GM04503 (cell line): ENCODE measurements around the gene MARCKSL1.

Experiments
- DNase-seq: peaks from one replicate; pipeline ENCODE4 v3.0.0-alpha.2; 2012; ENCODE audit warnings: low read depth

MARCKSL1 gene

DNA sequence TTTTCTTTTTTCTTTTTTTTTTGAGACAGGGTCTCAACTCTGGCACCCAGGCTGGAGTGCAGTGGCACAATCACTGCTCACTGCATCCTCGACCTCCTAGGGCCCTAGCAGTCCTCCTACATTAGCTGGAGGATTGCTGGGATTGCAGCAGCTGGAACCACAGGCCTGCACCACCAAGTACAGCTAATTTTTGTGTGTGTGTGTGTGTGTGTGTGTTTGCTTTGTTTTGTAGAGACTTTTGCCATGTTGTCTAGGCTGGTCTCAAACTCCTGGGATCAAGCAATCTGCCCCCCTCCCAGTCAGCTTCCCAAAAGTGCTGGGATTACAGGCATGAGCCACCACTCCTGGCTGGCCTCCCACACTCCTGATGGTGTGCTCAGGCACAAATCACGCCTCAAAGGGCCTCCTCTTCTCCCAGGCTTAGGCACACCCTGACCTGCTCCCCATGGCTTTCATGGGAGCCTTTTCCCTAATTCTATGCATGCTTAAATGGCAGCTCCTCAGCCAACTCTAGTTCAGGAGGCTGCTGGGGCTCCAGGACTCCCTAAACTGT lies 16.9 kb upstream of the MARCKSL1 start:
- no peak for DNase-seq

DNA sequence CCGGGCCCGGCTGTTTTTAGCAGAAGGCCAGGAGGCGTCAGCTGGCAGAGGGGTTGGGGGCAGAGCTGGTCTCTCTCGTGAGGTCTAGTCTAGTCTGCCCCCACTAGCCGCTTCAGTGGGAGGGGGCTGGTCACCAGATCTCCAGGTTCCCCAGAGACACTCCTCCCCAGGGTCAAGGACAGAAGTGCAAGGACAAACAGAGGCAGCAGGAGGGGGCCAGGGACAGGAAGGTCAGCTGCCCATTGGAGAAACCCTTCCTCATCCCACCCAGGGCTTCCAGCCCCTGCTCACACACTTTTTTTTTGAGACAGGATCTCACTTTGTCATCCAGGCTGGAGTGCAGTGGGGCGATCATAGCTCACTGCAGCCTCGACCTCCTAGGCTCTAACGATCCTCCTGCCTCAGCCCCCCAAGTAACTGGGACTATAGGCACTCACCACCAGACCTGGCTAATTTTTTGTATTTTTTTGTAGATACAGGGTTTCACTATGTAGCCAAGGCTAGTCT lies 16.3 kb upstream of the MARCKSL1 start:
- no peak for DNase-seq

DNA sequence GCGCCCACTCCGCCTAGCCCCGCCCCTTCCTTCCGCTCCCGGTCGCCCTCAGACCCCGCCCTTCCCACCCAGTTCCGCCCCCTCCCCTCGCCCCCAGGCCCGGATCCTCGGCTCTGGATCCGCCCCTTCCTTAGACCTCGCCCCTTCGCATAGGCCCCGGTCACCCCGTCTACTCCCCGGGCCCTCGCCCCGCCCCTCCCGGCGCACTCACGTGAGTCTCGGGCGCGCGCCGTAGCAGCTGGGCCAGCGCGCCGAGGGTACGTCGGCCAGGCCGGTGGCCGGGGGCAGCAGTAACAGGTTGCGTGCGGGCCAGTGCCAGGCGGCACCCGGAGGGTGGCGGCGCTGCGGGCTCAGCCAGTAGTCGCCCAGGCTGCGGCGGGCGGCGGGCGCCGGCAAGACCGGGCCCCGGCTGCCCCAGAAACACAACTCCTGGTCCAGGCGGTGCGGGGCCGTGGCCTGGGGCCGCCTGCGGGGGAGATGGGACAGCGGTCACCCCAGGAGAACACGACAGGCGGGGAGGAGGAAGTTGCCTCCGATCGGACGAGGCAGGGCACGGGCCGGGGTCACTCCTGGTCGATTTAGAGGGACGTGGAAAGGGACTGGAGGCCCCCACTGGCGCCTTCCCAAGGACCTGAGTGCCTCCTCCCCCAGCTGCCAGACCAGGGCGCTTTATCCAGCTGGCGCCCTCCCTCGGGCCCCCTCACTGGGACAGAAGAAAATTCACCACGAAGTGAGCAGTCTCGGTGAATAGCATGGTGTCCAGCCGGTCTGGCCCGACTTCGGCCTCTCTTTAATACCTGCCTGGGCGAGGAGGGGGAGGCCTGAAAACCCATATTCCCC lies 15.6 kb upstream of the MARCKSL1 start:
- peak; percentile 29 for DNase-seq

DNA sequence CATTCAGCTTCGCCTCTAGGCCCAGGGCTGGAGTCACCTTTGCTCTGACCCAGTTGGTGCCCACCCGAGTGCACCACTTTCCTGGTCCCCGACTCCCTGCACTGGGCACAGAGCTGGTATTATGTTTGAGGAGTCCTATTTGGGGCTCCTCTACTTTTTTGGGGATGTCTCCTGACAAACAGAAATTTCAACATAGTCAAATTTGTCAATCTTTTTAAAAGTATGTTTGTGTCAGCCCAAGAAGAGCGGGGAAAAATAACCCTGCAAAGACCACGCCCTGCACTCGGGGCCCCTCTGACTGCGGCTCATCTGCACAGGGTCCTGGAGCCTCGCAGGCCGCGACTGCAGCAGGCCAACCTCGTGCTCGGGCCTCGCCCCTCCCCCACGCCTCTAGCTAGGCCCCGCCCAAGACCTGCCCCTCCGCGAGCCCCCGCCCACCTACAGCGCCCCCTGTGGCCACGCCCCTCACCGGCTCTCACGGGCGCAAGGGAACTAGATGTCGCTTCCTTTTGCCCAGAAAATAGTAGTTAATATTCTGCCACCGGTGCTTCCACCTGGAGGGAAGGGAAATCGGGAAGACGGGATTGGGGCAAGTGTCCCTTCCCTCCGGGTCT lies 14.9 kb upstream of the MARCKSL1 start:
- DNase-seq = no peak

- no peak for DNase-seq
Measured at GRCh38 chr1:32349211-32349708, 13.2 kb upstream of the MARCKSL1 start.

GRCh38 chr1:32346532-32347157 lies 10.6 kb upstream of the MARCKSL1 start:
- DNase-seq = no peak

GRCh38 chr1:32345289-32345827 lies 9.3 kb upstream of the MARCKSL1 start:
- no peak for DNase-seq

DNA sequence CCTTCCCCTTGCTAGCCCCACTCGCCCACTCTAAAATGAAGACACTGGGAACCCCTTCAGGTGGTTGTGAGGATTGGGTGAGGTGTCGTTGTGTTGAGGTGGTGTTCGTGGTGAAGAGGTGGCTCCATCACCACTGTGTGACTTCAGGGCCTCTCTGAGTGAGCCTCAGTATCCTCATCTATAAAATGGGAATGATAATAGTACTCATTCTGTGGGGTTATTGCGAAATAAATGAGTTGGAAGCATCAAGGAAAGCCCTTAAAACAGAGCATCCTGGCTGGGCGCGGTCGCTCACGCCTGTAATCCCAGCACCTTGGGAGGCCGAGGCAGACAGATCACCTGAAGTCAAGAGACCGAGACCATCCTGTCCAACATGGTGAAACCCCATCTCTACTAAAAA lies 6.7 kb upstream of the MARCKSL1 start:
- no peak for DNase-seq

GRCh38 chr1:32341971-32342370 lies 5.9 kb upstream of the MARCKSL1 start:
- no peak for DNase-seq

GRCh38 chr1:32341186-32341757 lies 5.2 kb upstream of the MARCKSL1 start:
- no peak for DNase-seq

GRCh38 chr1:32339363-32339978 lies 3.4 kb upstream of the MARCKSL1 start:
- DNase-seq = no peak

GRCh38 chr1:32338637-32339145 lies 2.7 kb upstream of the MARCKSL1 start:
- DNase-seq = no peak

DNA sequence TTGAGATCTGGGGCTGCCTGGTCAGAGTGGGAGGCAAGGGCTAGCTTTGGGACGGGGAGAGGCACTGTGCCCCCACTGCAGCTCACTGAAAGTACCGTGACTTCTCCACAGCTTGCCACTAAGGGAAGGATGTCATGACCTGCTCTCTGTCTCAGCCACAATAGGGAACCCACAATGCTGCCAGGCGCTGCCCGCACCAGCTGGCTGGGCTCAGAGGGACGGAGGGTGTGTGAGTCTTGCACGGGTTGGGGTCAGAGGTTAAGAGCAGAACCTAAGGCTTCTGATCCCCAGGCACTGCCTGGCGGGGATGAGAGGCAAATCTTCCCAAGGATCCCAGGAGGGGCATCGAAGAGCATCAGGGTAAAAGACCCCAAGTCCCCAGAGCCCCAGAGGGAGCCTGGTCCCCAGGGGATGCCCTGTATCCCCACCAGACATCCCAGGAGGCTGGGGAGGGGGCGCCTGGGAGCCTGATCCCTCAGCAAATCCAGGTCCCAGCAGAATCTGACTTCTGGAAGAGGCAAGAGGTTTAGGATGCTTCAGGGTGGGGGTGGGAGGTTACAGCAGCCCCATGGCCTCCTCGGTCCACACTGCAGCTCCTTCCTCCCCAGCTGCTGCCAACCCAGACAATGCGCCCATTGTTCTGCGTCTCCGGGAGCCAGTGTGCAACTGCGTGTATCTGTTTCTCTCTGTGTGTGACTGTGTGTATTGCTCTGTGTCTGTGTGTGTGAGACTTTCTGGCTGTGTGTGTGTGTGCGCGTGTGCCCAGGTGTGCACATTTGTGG lies 2.0 kb upstream of the MARCKSL1 start:
- no peak for DNase-seq

DNA sequence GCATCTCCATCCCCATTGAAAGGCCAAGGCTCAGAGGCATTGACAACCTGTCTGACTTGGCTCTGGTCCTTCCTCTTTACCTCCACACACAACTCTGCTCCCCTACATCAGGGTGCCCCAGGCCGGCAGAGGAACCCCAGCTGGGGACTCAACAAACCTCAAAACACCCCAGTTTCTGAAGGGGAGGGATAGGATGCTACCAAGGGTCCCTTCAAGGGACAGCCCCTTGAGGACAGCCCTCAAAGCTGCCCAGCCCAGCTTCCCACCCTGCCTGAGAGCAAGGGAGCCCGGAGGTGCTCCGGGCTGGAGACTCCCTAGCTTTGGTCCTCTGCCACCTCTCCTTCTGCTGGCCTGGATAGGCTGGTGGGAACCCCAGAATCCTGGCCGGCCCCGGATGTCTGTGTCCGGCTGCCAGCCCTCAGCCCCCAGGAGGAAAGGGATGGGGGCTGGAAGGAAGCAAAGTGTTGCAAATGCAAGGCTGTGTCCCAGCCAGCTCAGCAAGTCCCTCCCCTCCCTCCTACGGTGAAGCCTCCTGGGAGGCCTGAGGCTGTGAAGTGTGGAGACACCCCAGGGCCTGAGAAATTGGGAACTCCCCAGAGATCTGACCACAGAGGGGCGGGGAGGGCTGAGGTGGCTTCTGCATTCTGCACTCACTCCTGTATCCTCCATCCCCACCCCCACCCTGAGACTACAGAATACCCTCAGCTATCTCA lies 1.1 kb upstream of the MARCKSL1 start:
- no peak for DNase-seq

- no peak for DNase-seq
Measured at GRCh38 chr1:32336591-32336932, 529 bp upstream of the MARCKSL1 start.

GRCh38 chr1:32335535-32335789 lies 571 bp downstream of the MARCKSL1 start:
- DNase-seq = no peak

GRCh38 chr1:32334864-32335534 lies 1.0 kb downstream of the MARCKSL1 start:
- DNase-seq = no peak

DNA sequence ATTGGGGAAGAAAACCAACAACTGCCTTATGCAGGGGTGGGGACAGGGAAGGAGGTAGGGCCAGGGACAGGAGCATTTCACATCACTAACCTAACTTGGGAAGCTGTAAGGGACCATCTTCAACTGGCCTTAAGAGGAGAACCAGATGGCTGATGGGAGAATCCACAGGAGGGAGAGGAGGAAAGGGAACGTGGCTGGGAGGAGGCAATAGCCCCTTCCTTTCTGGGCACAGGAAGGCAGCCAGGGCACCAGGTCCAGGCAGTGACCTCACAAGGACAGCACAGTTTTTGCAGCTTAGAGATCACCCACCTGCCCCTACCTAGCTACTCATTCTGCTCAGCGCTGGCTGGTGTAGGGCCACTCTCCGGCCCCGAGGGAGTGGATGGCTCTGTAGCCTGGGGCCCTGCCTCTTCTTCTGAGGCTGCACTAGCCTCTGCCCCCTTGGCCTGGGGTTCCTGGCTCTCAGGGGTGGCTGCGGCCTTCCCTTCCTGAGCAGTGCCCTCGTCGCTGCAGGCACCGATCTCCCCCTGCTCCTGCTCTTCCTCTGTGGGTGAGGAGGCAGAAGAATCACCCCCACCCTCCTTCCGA lies 1.7 kb downstream of the MARCKSL1 start:
- DNase-seq = no peak
